H1 (cell line): ENCODE measurements around the gene EIF5A2. TPM values are rescaled to one million over a fixed set of nuclear protein-coding genes. Genes with fewer than 3 reads are reported as not detected.

Experiments used
- CTCF ChIA-PET: fragments of 300-600 bp; sonication (Branson Sonifier 250); formaldehyde crosslinking; loops from one replicate; lab custom pipeline; 2021; ENCODE audit not compliant: partially characterized antibody; lab: Charles Lee
- POLR2A ChIA-PET: fragments of 300-600 bp; sonication (Branson Sonifier 250); formaldehyde crosslinking; loops from one replicate; lab custom pipeline; 2021; ENCODE audit warnings: inconsistent platforms; ENCODE audit not compliant: partially characterized antibody; lab: Charles Lee
- DNase-seq, 2 experiments: peaks; one replicate each; pipeline versions ENCODE4 v3.0.0 to v3.0.0-alpha.2; 2010 to 2022; ENCODE audit warnings: low spot score in 2 of 2, low read depth in 1 of 2, mixed read lengths in 1 of 2
- FAIRE-seq: peaks from 2 replicates; lab custom pipeline; 2011; peaks lifted over from hg19 to GRCh38; lab: Jason Lieb, UNC
- H2AFZ ChIP-seq: 2 replicates; pipeline ENCODE4 v1.8.1; 2012; ENCODE audit warnings: low read length, inconsistent platforms
- H2AK5ac ChIP-seq: 2 replicates; pipeline ENCODE4 v1.6.1; 2013; ENCODE audit warnings: low read depth, low read length
- H2BK120ac ChIP-seq: replicated peaks from 2 replicates; pipeline ENCODE3; 2013; ENCODE audit warnings: low read depth, low read length, inconsistent platforms
- H2BK12ac ChIP-seq: 2 replicates; pipeline ENCODE4 v1.6.1; 2013; ENCODE audit warnings: low read depth, low read length
- H2BK15ac ChIP-seq: 2 replicates; pipeline ENCODE4 v1.6.1; 2013; ENCODE audit warnings: low read length
- H2BK20ac ChIP-seq: 2 replicates; pipeline ENCODE4 v1.6.1; 2013; ENCODE audit warnings: low read length
- H2BK5ac ChIP-seq: 2 replicates; pipeline ENCODE4 v1.6.1; 2013; ENCODE audit warnings: low read depth, low read length
- H3K14ac ChIP-seq: 2 replicates; pipeline ENCODE4 v1.6.1; 2013; ENCODE audit warnings: inconsistent platforms; ENCODE audit not compliant: insufficient read length
- H3K18ac ChIP-seq: 2 replicates; pipeline ENCODE4 v1.6.1; 2013; ENCODE audit warnings: low read length; ENCODE audit errors: extremely low read depth
- H3K23ac ChIP-seq: 2 replicates; pipeline ENCODE4 v1.6.1; 2013; ENCODE audit warnings: inconsistent platforms; ENCODE audit not compliant: insufficient read length
- H3K23me2 ChIP-seq: 2 replicates; pipeline ENCODE4 v1.6.1; 2013; ENCODE audit warnings: low read depth, low read length
- H3K27ac ChIP-seq: 2 replicates; pipeline ENCODE4 v1.6.1; 2011; ENCODE audit warnings: low read depth, low read length, inconsistent platforms
- H3K27me3 ChIP-seq, 4 experiments: replicated peaks in 1 of 4; 1 replicate in 1 of 4; 2 replicates in 3 of 4; pipeline versions ENCODE4 v1.6.1 to v1.8.1; 2011 to 2013; ENCODE audit warnings: low read length in 3 of 4, mild to moderate bottlenecking in 3 of 4, inconsistent platforms in 2 of 4, mixed read lengths in 2 of 4, moderate library complexity in 1 of 4; ENCODE audit not compliant: control insufficient read depth in 3 of 4, insufficient read depth in 3 of 4; ENCODE audit errors: extremely low read depth in 1 of 4
- H3K36me3 ChIP-seq, 4 experiments: 2 replicates each; pipeline versions ENCODE4 v1.6.1 to v1.8.1; 2011 to 2013; ENCODE audit warnings: mild to moderate bottlenecking in 4 of 4, low read length in 3 of 4, moderate library complexity in 2 of 4, control low read depth in 1 of 4, inconsistent platforms in 1 of 4; ENCODE audit not compliant: insufficient read depth in 4 of 4, control insufficient read depth in 2 of 4
- H3K4ac ChIP-seq: replicated peaks from 2 replicates; pipeline ENCODE3; 2013; ENCODE audit warnings: low read length, low read depth, mixed read lengths, inconsistent platforms; ENCODE audit not compliant: insufficient read length
- H3K4me1 ChIP-seq, 4 experiments: replicated peaks in 1 of 4; 1 replicate in 1 of 4; 2 replicates in 3 of 4; pipeline versions ENCODE4 v1.6.1 to v1.8.1; 2011 to 2013; ENCODE audit warnings: low read length in 3 of 4, inconsistent platforms in 2 of 4, mixed read lengths in 1 of 4; ENCODE audit not compliant: insufficient read depth in 4 of 4, control insufficient read depth in 3 of 4
- H3K4me2 ChIP-seq, 2 experiments: 2 replicates each; pipeline versions ENCODE4 v1.6.1 to v1.8.1; 2011 to 2013; ENCODE audit warnings: low read depth in 2 of 2, low read length in 2 of 2, control low read depth in 1 of 2, inconsistent platforms in 1 of 2, mild to moderate bottlenecking in 1 of 2; ENCODE audit not compliant: insufficient read depth in 1 of 2
- H3K4me3 ChIP-seq, 4 experiments: fragments of 200-600, 300-600 bp in 1 of 4; sonication (generic), shearing (Covaris generic), sonication (Bioruptor Twin) in 1 of 4; 2 replicates each; pipeline versions ENCODE4 v1.5.1 to v1.8.1; 2011 to 2016; ENCODE audit warnings: low read length in 4 of 4, low read depth in 3 of 4, control low read depth in 2 of 4, inconsistent platforms in 2 of 4, mild to moderate bottlenecking in 2 of 4, mixed read lengths in 1 of 4, moderate library complexity in 1 of 4; ENCODE audit not compliant: insufficient read depth in 2 of 4; ENCODE audit errors: extremely low read depth in 1 of 4
- H3K56ac ChIP-seq: replicated peaks from 2 replicates; pipeline ENCODE3; 2013; ENCODE audit warnings: low read depth, mild to moderate bottlenecking, mixed read lengths, low read length, inconsistent platforms; ENCODE audit not compliant: insufficient read length
- H3K79me1 ChIP-seq: 2 replicates; pipeline ENCODE4 v1.6.1; 2013; ENCODE audit warnings: low read depth, low read length, control low read depth
- H3K79me2 ChIP-seq, 2 experiments: 2 replicates each; pipeline versions ENCODE4 v1.6.1 to v1.8.1; 2012 to 2013; ENCODE audit warnings: low read length in 2 of 2, mild to moderate bottlenecking in 2 of 2, inconsistent platforms in 1 of 2; ENCODE audit not compliant: insufficient read depth in 2 of 2, control insufficient read depth in 1 of 2
- H3K9ac ChIP-seq, 4 experiments: replicated peaks in 1 of 4; 1 replicate in 1 of 4; 2 replicates in 3 of 4; pipeline versions ENCODE4 v1.6.1 to v1.8.1; 2011 to 2013; ENCODE audit warnings: low read depth in 3 of 4, low read length in 3 of 4, control low read depth in 2 of 4, mild to moderate bottlenecking in 2 of 4, moderate library complexity in 2 of 4, inconsistent platforms in 1 of 4; ENCODE audit errors: extremely low read depth in 1 of 4
- H3K9me3 ChIP-seq, 2 experiments: 2 replicates each; pipeline versions ENCODE4 v1.6.1 to v1.8.1; 2012 to 2013; ENCODE audit warnings: mild to moderate bottlenecking in 2 of 2, moderate library complexity in 2 of 2, control low read depth in 1 of 2, inconsistent platforms in 1 of 2, low read depth in 1 of 2, low read length in 1 of 2, mixed read lengths in 1 of 2; ENCODE audit not compliant: insufficient read depth in 2 of 2
- H4K20me1 ChIP-seq, 2 experiments: replicated peaks in 1 of 2; 2 replicates each; pipeline versions ENCODE3 to v1.8.1; 2011 to 2013; ENCODE audit warnings: inconsistent platforms in 2 of 2, low read length in 2 of 2, mild to moderate bottlenecking in 1 of 2; ENCODE audit not compliant: insufficient read depth in 2 of 2, control insufficient read depth in 1 of 2
- H4K5ac ChIP-seq: 2 replicates; pipeline ENCODE4 v1.6.1; 2013; ENCODE audit warnings: low read length, low read depth, mixed read lengths, inconsistent platforms; ENCODE audit not compliant: insufficient read length
- H4K8ac ChIP-seq: 2 replicates; pipeline ENCODE4 v1.8.0; 2013; ENCODE audit warnings: mild to moderate bottlenecking, moderate library complexity, low read length, inconsistent platforms; ENCODE audit not compliant: insufficient read depth; ENCODE audit errors: extremely low read depth
- H4K91ac ChIP-seq: replicated peaks from 2 replicates; pipeline ENCODE3; 2013; ENCODE audit warnings: low read length, mixed read lengths, inconsistent platforms; ENCODE audit not compliant: insufficient read length
- ATF3 ChIP-seq: IDR thresholded peaks from 2 replicates; pipeline ENCODE4 v1.6.1; 2011; ENCODE audit warnings: low read depth, mild to moderate bottlenecking, low read length; ENCODE audit not compliant: insufficient read depth
- BRCA1 ChIP-seq: IDR thresholded peaks from 2 replicates; pipeline ENCODE4 v1.6.1; 2012; ENCODE audit warnings: low read depth, low read length, improper control_type of control experiment
- CHD1 ChIP-seq: IDR thresholded peaks from 2 replicates; pipeline ENCODE4 v1.6.1; 2012; ENCODE audit warnings: low read depth, low read length, improper control_type of control experiment
- EP300 ChIP-seq, 2 experiments: IDR thresholded peaks; 1 replicate in 1 of 2; 2 replicates in 1 of 2; pipeline ENCODE4 v1.6.1; 2011 to 2012; ENCODE audit warnings: low read depth in 2 of 2, low read length in 2 of 2, mild to moderate bottlenecking in 2 of 2, borderline replicate concordance in 1 of 2, inconsistent platforms in 1 of 2, moderate library complexity in 1 of 2
- JUN ChIP-seq: IDR thresholded peaks from 2 replicates; pipeline ENCODE4 v1.6.1; 2011; ENCODE audit warnings: low read depth, mild to moderate bottlenecking, improper control_type of control experiment, low read length
- KDM1A ChIP-seq: fragments of 200-600, 300-600 bp; sonication (generic); IDR thresholded peaks from 2 replicates; pipeline ENCODE4 v1.7.1; 2016; ENCODE audit warnings: mild to moderate bottlenecking, low read length, borderline replicate concordance
- MAX ChIP-seq: IDR thresholded peaks from 2 replicates; pipeline ENCODE4 v1.6.1; 2012; ENCODE audit warnings: inconsistent platforms
- NRF1 ChIP-seq: IDR thresholded peaks from 2 replicates; pipeline ENCODE4 v1.6.1; 2011; ENCODE audit warnings: mild to moderate bottlenecking, low read depth, low read length, improper control_type of control experiment
- SIN3A ChIP-seq, 2 experiments: IDR thresholded peaks in 1 of 2; conservative IDR thresholded peaks in 1 of 2; 2 replicates each; pipeline ENCODE4 v1.6.1; 2011 to 2012; ENCODE audit warnings: low read length in 2 of 2, improper control_type of control experiment in 1 of 2, low read depth in 1 of 2, mild to moderate bottlenecking in 1 of 2
- SP2 ChIP-seq: IDR thresholded peaks from 2 replicates; pipeline ENCODE4 v1.6.1; 2012; ENCODE audit warnings: mild to moderate bottlenecking, low read length, inconsistent platforms
- WGBS, 2 experiments: shearing (Covaris generic) in 1 of 2; methylation state at CpG; one replicate each; pipeline versions ENCODE4 v1.1.6 to v1.1.7; 2013 to 2015; ENCODE audit warnings: low lambda C conversion rate in 2 of 2, mixed read lengths in 2 of 2, inconsistent platforms in 1 of 2, low coverage in 1 of 2, missing lambda C conversion rate in 1 of 2; ENCODE audit not compliant: insufficient replicate concordance in 2 of 2, insufficient coverage in 1 of 2, insufficient read length in 1 of 2; ENCODE audit errors: extremely low coverage in 1 of 2, missing lambda C conversion rate in 1 of 2; 5-methylcytosine and 5-hydroxymethylcytosine counted together
- polyA plus RNA-seq, 7 experiments: library from polyadenylated mRNA; depleted of rRNA in 3 of 7; stranded (reverse) in 5 of 7; unstranded in 2 of 7; fragments of >200 nt in 5 of 7; fragments of 200-250 nt in 2 of 7; gene quantifications; 1 replicate in 5 of 7; 2 replicates in 1 of 7; 4 replicates in 1 of 7; pipeline versions ENCODE4 v1.2.1 to v1.2.3, GENCODE V29; 2011 to 2013; ENCODE audit warnings: missing spikeins in 2 of 7, mixed read lengths in 2 of 7
- total RNA-seq: library from RNA; stranded (reverse); fragmentation: NEBNext Ultra II Directional; extraction: Animal tissue kit (Norgen Biotek cat#: 25700); gene quantifications from 2 replicates; pipeline ENCODE4 v1.2.1, GENCODE V29; 2021

EIF5A2 gene
- total and polyA plus RNA-seq, 2 of the 8 experiments (the other 6 are each of a cell fraction or from before 2014, with no cell fraction given), result 1.5 to 15.0 TPM

GRCh38 chr3:170866499-170866898 is 41.9 kb downstream of the EIF5A2 start:
- H3K23me2 ChIP-seq, result no peaks in the 10 kb centered on the region
- peaks cover 0 to 6% (median 2%) of the 10 kb centered on the region in 4 experiments; a peak in 5 of 7 replicates for H3K4me1 ChIP-seq
- H3K79me2 ChIP-seq, result peaks cover 5 to 25% of the 10 kb centered on the region in 2 experiments; a peak in 3 of 4 replicates
- no peak overlapping the region for H3K18ac ChIP-seq
- no peaks in the 10 kb centered on the region for H3K27me3 ChIP-seq
- no peak overlapping the region for H3K4me2 ChIP-seq
- TF ChIP-seq JUN, result no peak
- TF ChIP-seq SIN3A (conservative IDR thresholded peaks at IDR 0.05 in 1 of 2, IDR thresholded peaks at IDR 0.05 in 1 of 2; ENCODE audit: low read depth in 1 of 2, low read length in 2 of 2), result no peak
- no peak for TF ChIP-seq SP2
- TF ChIP-seq ATF3, result no peak
- no peak for TF ChIP-seq MAX
- TF ChIP-seq BRCA1, result no peak
- TF ChIP-seq KDM1A, result no peak
- no peak for TF ChIP-seq NRF1
- no peak for TF ChIP-seq EP300 (IDR thresholded peaks at IDR 0.05; ENCODE audit: borderline replicate concordance in 1 of 2, low read depth in 2 of 2, low read length in 2 of 2)
- no peak for TF ChIP-seq CHD1
- no peak overlapping the region for H2AK5ac ChIP-seq
- no peak overlapping the region for H2BK20ac ChIP-seq
- H3K27ac ChIP-seq, result no peak overlapping the region
- H2BK5ac ChIP-seq, result no peak overlapping the region
- H3K56ac ChIP-seq, result no peak overlapping the region
- no peak overlapping the region for H2AFZ ChIP-seq
- WGBS, 2 experiments, result 90 to 100% methylated on average over 1 to 3 of the region's 3 CpGs
- no peak overlapping the region for H3K4me3 ChIP-seq
- no peaks in the 10 kb centered on the region for H3K79me1 ChIP-seq
- peaks cover 2 to 5% of the 10 kb centered on the region in 2 experiments for H4K20me1 ChIP-seq
- no peaks in the 10 kb centered on the region for H3K9me3 ChIP-seq
- no peak overlapping the region for H3K4ac ChIP-seq
- H4K8ac ChIP-seq, result no peak overlapping the region
- no peak overlapping the region for H4K5ac ChIP-seq
- ChIA-PET CTCF (interaction anchor here (2.0 kb wide), 1 partner anchor 17 kb away, joined by 9 read pairs; no protein-coding TSS in a partner anchor), POLR2A (interaction anchor here (0.7 to 3.0 kb wide), 17 partner anchors 10 to 506 kb away, joined by 3 to 31 read pairs (median 5); partner anchors contain the start of gene EIF5A2)
- H3K23ac ChIP-seq, result no peak overlapping the region
- H4K91ac ChIP-seq, result no peak overlapping the region
- no peak overlapping the region for H2BK15ac ChIP-seq
- FAIRE-seq (no peak), DNase-seq (no peak)
- no peak overlapping the region for H2BK12ac ChIP-seq
- peaks cover 6 to 36% (median 22%) of the 10 kb centered on the region in 4 experiments for H3K36me3 ChIP-seq
- no peak overlapping the region for H3K9ac ChIP-seq
- no peak overlapping the region for H3K14ac ChIP-seq
- H2BK120ac ChIP-seq, result no peak overlapping the region
